Activated T-cell treated with anti-CD3 and anti-CD28 coated beads, Interleukin-2, amount 50 U/mL, for 48 hours (primary cell): ENCODE data around the gene HIBCH.
"Not testable (repeated sequence)": the region's sequence is repeated elsewhere in the genome, so short reads cannot be mapped to it uniquely, and the experiment has no call there.

Experiments used
- DNase-seq, 2 experiments: peaks; one replicate each; pipeline ENCODE4 v3.0.0-alpha.2; 2020

Gene HIBCH

DNA sequence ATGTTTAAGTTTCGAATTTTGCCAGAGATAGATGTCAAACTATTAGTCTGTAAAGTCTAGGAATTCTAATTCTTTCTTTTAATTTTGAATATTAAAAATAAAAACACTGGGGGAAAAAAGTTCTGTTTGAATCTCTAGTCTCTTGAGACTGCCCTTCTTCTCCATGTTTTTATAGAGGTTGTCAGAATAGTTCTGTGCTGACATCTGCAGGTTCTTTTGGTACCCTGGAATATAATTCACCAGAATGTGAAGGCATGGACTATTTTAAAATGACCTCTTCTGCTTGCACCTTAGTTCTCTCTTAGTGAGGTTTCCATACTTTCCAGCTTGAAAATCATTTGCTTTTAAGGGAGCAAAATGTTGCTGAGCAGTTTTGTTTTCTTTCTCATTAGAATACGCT is 136.1 kb downstream of the HIBCH start:
- no peak for DNase-seq

DNA sequence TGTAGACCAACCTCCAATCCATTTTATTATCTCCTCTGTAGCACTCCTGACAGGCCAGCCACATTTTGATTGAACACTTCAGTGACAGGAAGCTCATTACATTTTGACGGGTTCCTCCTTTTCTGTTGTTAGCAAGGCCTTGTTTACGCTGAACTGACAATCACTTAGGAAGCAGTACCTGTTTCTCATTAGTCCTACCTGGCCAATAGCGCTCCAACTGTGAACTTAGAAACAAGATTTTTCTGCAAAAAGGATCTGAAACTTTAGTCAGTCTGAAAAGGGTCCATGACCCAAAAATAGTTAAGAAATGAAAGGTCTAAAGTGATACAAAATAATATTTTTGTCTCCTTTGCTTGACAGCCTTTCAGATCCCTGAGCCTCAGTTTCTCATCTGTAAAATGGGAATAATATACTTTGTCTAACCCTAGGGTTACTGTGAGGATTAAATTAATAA is 137.5 kb downstream of the HIBCH start:
- no peak for DNase-seq

DNA sequence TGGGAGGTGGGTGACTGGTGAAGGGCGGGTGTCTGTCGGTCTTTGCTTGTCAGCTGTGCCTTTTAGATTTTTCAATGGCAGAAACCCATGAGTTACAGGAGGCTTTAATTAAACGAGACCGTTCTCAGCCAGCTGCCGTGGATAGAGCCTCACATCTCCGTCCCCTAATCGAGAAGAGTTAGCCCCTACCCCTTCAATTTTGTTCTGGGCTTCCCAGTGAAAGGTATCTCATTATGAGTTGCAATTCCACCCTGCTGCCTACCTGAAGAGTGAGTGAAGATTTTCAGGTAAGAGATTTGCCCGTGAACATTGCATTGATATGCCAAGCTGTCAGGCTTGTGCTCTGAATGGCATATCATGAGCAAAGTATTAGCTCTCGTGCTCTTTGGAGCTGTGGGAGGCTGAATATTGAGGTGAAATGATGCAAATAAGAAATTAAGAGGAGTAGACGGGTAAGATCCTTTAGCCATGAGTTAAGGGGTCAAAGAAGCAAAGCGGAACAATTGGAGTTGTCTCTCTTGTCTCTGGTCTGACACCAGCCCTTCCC is 138.4 kb downstream of the HIBCH start:
- DNase-seq, result no peak

DNA sequence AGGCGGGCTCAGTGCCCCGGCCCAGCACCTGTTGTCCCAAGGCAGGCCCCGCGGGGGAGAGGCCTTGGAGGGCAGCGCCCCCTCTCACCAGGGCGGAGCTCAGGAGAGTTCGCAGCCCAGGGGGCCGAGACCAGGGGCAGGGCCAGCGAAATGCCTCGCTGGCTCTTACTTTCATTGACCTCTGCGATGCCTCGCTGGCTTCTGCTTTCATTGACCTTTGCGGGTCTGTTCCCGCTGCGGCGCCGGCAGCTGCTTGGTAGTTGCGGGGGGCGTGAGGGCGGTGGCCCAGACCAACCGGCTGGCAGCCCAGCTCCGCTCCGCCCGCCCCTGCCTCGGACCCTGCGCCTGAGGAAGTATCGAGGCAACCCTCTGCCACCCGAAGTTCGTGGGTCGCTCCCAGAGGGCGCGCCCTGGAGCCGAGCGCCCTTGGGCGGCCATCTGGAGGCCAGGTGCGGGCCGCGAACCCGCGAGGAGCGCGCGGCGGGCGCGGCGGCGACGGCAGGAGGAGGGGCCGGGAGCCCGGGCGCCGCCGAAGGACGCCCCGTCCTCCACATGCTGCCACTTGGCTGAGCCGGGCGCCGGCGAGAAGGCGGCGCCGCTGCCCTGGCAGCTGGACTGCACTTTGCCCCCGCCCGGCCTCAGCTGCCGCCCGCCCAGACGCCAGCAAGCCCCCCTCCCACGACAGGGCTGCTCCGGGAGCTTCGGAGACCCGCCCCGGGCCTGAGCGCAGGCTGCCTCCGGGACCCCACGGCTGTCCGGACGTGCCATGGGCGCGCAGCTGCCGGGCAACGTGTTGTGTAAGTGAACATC is 139.1 kb downstream of the HIBCH start:
- DNase-seq, result peak; percentile 38 to 52

DNA sequence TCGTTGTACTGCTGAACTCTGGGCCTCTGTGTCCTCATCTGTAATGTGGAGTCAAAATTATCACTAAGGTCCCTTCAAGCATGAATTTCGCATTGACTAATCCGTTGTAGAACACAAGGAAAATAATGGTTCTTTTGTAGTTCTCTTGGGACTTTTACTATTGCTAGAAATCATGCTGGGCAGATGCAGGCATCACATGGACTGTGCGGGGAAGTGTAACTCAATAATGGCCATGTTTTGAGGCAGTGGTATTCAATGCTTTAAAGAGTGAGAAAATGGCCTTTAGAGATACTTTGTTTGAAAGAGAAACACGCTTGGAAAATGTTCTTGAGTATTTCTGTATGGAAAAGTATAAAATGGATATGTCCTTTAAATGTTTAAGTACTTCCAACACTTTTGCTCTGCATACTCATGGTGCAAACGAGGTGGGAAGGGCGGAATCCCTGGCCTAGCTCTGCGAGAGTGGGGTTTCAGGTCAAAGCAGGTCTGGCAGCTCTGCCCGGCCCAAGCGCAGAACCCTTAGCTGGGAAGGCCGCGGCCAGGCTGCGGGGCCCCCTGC is 139.8 kb downstream of the HIBCH start:
- DNase-seq, result no peak

DNA sequence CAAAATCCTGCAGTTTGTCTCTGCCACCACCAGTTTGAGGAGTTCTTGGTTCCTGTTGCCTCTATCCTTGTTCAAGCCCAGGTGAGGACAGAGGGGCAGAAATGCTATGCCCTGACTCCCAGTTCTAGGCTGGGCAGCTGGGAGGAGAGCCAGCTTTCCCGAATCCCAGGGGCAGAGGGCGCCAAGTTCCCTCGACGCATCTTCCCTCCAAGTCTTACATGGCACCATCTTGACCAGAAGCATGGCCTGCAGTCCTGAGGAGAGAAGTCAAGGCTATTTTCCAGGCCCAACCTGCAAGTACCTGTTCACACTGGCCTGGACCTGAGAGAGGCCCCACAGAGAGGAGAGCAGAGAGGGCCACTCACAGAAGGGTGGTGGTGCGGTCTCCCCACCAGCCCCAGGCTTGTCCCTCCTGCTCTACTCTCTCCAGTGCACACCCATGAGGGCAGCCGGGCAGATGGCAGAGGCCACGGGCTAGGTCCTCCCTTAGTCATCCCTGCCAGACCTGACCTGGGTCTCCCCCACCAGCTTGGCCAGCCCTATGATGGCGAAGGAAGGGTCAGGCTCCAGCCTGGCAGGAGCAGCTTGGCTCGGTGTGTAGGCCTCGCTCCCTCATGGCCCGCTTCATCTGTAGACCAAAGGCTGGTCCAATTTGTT is 141.4 kb downstream of the HIBCH start:
- DNase-seq, result no peak

DNA sequence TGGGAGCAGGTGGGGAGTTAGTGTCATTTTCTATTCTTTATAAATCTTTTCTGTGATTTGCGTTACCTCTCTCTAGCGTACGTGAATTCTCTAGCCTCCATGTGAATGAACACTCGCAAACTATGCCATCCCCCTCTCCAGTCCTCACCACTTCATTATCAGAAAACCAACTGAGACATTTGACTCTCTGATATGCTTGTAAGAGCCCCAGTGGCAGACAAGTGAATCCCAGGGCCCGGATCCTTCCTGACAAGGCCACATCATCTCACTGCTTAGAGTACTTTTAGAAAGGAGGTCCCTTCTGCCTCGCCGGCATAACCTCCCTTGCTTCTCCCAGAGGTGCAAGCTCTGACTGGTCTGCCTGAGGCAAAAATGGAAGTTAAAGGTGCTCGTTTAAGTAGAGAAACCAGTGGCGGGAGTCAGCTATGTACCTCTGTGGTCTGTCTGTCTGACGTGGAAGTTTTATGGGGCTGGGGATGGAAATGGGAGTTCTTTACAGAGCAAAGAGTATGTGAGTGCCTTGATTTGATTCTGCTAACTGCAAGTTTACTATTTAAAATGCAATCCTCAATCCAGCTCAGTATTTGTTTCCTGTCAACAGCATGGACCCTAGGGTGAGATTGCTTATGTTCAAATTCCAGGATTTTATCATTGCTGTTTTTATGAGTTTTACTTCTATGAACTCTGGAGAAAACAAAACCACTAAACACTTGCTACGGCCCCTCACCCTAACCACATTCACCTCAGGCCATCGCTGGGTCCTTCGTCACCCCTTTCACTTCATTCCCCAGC is 142.2 kb downstream of the HIBCH start:
- no peak for DNase-seq

DNA sequence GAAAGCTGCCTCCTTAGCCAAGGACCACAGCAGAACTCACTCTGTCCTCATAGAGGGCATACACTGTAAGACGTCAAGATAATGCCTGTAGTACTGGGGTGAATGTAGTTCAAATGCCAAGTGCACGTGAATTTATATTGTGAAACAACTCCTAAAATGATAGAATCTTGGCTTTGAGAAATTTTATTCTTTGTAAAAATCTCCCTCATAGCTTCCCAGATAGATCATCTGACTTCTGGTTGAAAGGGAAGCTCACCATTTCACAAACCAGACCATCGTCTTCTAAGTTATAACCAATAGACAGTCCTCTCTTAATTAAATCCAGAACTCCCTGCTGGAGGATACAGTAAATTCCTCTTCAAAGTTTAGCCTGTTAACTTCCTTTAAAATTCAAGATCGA is 146.2 kb downstream of the HIBCH start:
- DNase-seq, result no peak

DNA sequence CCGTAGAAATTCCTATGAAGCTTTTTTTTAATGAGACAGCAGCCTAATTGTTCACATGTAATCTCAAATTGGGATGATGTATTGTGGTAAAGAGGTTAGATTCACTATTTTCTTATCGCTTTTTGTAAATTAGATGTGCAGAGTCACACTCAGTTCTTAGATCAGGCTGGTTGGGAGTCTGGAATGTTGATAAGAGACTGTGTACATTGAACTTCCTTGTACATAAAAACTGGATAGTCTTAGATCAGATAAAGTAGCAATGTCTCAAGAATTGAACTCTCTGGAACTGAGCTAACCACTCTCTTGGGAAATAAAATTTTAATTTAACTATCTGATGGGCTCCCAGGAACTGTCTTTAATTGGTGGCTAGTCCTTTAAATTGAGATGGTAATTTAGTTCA is 149.0 kb downstream of the HIBCH start:
- no peak for DNase-seq

DNA sequence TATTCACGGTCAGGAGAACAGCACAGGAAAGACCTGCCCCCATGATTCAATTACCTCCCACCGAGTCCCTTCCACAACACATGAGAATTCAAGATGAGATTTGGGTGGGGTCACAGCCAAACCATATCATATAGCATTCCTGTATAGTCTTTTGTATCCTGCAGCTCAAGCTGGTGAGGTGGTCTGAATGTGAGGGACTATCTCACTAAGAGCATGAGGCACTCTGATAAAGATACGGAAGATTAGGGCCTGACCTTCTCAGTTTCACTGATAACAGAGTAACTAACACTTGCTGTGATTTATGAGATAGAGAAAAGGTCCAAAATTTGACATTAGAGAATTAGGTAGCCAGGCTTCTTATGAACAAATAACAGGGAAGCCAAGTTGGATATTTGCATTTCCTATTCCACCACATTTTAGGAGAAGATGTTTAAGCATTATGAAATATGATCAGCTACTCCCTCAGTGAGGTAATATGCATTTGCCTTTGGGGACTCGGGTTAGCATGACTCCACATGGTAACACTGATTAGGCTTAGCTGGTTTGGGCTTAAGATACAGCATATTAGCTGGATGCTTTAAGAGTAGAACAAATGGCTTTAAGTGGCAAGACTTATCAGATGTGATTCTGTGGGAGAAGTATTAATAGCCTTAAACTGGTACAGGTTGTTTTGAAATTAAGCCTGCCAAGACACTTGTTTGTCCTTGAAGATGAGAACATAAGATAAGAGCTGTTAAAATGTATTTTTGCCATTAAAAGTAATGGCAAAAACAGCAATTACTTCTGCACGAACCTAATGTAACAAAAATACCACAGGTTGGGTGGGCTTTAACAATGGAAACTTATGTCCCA is 150.2 kb downstream of the HIBCH start:
- no peak for DNase-seq

DNA sequence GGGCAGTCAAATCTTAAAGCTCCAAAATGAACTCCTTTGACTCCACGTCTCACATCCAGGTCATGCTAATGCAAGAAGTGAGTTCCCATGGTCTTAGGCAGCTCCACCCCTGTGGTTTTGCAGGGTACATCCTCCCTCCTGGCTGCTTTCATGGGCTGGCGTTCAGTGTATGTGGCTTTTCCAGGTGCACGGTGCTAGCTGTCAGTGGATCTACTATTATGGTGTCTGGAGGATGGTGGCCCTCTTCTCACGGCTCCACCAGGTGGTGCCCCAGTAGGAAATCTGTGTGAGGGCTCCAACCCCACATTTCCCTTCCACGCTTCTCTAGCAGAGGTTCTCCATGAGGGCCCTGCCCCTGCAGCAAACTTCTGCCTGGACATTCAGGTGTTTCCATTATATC is 151.9 kb downstream of the HIBCH start:
- no peak for DNase-seq

DNA sequence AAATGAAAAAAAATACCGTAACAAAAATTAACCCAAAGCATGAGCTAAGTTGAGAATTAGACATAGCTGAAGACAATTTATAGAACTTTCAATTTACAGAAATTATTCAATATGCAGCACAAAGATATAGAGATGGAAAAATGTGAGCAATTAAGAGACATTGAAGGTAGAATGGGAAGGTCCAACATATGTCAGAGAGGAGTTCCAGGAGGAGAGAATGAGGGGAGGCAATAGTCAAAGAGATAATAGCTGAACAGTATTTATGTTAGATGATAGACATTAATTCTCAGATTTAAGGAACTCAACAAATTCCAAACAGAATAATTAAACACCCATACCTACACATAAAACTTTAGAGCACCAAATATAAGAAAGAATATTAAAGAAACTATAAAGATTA is 154.1 kb downstream of the HIBCH start:
- no peak for DNase-seq

DNA sequence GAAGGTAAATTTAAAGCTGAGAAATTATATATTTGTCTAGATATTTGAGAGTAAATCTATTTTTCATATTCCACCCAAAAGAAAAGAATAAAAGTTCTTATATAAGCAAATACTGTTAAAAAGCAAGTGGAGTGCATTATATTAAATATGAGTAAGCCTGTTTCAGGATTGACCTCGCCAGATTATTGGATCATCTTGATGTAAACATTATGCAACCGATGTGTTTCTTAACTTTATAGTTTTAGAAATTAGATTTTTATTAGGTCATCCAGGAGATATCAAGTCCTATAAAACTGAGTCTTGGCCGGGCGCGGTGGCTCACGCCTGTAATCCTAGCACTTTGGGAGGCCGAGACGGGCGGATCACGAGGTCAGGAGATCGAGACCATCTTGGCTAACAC is 156.8 kb downstream of the HIBCH start:
- no peak for DNase-seq

DNA sequence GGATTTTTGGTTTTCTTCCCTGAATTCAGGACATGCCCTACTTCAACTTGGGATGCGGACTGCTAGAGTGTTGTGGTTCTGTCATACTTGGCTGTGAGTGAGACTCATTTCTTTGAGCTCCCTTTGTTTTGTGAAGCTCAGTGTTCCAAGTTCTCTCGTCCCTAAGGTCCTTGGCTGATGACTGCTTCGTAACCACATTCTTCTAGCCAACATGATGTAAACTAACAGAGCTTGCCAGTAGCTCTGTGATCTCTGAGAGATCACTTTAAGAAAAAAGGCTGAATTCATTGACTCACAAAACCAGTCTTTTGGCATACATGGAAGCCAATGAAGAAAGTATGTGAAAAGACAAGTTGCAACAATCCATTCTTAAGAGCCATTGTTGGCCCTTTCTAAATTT is 160.2 kb downstream of the HIBCH start:
- DNase-seq, result no peak

DNA sequence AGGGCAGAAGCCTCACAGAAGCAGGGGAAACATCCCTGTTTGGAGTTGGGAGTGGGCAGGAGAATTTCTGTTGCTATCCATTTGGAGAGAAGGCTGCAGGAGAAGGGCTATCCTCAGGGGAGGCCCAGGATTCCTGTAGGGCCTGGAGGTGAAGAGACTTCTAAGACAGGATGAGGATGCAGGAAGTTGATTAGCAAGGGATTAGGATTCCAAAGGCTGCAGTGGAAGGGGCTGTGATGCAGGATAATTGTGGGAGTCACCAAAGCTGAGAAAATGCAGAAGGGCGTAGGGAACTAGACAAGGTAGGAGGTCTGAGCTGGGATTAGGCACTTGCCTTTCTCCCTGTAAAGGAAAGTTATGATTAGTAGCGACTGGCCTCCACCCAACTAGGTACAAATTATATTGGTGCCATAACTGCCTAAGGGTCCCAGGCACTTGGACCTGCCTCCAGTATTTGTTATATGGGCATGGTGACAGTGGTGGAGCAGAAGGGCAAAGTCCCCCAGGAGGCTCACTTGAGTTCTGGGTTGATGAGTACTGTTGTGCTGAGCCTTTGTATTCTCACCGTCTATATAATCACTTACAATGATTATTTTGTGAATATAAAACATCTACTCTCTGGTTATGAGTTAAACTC is 160.7 kb downstream of the HIBCH start:
- DNase-seq, result no peak

DNA sequence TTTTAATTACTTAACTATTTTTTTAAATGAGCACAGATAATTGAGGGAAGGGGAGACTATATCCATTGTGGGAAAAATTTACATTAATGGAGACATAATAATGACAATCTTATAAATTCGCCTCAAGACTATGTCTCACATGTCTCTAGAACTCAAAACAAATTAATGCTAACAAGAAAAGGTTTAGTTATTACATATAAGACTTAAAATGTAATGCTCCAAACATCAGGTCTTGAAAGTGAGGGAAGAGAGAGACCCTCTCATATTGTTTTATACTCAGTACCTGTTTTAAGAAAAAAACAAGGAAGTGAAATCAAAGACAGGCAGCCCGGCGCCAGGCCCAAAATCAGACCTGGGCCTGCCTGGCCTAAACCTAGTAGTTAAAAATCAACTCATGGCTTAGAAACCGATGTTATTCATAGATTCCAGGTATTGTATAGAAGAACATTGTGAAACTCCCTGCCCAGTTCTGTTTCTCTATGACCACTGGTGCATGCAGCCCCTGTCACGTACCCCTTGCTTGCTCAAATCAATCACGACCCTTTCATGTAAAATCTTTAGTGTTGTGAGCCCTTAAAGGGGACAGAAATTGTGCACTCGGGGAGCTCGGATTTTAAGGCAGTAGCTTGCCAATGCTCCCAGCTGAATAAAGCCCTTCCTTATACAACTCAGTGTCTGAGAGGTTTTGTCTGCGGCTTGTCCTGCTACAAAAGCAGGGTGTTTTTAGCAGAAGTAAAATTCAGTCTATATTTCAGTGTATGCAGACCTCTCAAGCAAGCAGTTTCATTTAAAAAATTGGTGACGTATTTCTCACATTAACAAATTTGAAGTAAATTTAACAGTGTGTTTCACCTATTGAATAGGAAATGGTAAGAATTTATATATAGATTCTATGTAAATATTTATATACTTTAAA is 161.8 kb downstream of the HIBCH start:
- not testable (repeated sequence) for DNase-seq

DNA sequence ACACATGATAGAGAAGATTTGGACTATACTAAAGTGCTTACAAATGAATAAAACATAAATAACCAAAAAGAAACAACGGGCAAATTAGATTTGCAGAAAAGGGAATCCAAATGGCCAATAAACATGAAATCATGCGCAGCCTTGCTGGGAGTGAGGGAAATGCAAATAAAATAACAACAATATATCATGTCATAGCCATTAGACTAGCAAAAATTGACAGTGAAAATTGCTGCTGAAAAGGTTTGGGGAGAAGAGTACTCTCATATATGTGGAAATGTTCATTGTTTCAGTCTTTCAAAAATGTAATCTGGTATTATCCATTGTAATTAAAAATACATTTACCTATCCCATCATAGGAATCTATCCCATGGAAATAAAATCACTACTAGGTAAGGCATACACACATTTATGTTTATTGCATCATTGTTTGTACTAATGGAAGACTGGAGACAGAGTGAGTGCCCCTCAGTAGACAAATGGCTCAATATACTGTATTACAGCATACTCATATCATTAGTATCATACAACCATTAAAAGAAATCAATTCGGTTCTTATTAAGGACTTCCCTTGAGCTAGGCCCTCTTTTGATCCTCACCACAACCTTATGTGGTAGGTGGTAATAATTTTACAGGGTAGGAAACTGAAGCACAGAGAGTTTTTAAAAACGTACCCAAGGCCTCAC is 163.0 kb downstream of the HIBCH start:
- no peak for DNase-seq
